ENCODE data around the gene RBBP7. TPM values are rescaled to one million over a fixed set of nuclear protein-coding genes. Genes with fewer than 3 reads are reported as not detected.

Gene RBBP7
- total and polyA plus RNA-seq, 2 of the 8 experiments (the other 6 are each of a cell fraction or from before 2014, with no cell fraction given): 107 to 138 TPM

DNA sequence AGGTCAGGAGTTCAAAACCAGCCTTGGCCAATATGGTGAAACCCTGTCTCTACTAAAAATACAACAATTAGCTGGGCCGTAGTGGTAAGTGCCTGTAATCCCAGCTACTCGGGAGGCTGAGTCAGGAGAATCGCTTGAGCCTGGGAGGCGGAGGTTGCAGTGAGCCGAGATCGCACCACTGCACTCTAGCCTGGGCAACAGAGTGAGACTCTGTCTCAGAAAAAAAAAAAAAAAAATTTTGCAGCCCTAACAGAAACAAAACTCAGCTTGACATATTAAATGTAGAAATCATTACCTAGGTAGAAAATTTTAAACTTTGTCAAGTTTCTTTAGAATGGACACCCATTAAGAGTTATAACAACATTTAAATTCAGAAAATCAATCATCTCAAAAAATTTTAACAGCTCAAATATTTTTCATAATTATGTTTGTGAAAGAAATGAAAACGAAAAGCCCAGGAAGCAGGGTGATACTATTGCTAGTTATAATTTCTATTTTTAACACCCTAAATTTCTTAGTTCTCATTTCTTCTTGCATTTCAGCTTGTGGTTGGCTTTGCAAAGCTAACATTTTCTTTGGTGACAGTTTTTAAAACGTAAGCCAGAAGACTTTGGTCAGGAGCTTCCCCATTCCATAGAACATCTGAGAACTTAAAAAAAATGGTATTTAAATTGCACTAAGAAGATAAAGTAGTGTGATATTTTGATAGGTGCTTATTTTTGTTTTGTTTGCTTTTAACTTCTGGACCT, 33.3 kb upstream of the RBBP7 start:
- no peaks in the 10 kb centered on the region for H3K23me2 ChIP-seq (ENCODE audit: low read depth, low read length)
- H4K91ac ChIP-seq (replicated peaks; ENCODE audit: insufficient read length, low read length): no peak overlapping the region
- no peak overlapping the region for H3K27ac ChIP-seq (ENCODE audit: low read depth, low read length)
- no peak overlapping the region for H3K56ac ChIP-seq (replicated peaks; ENCODE audit: insufficient read length, low read depth, low read length)
- DNase-seq (ENCODE audit: low read depth in 1 of 2, low spot score in 2 of 2) (no peak), FAIRE-seq (no peak)
- no peak overlapping the region for H4K5ac ChIP-seq (ENCODE audit: insufficient read length, low read depth, low read length)
- 85% methylated on average over 3 of the region's 8 CpGs; no CpG with 5 or more reads in 1 of the 2 experiments for WGBS, 2 experiments (ENCODE audit: extremely low coverage in 1 of 2, insufficient coverage in 1 of 2, insufficient read length in 1 of 2, insufficient replicate concordance in 2 of 2, low coverage in 1 of 2, low lambda C conversion rate in 2 of 2, missing lambda C conversion rate in 1 of 2)
- no peak overlapping the region for H3K4me3 ChIP-seq (ENCODE audit: extremely low read depth in 1 of 4, insufficient read depth in 2 of 4, low read depth in 3 of 4, low read length in 4 of 4)
- no peaks in the 10 kb centered on the region for H3K9me3 ChIP-seq (ENCODE audit: insufficient read depth in 2 of 2, low read depth in 1 of 2, low read length in 1 of 2)
- no peak overlapping the region for H3K4ac ChIP-seq (replicated peaks; ENCODE audit: insufficient read length, low read depth, low read length)
- H2BK20ac ChIP-seq (ENCODE audit: low read length): no peak overlapping the region
- H3K4me1 ChIP-seq (replicated peaks in 1 of 4; ENCODE audit: control insufficient read depth in 3 of 4, insufficient read depth in 4 of 4, low read length in 3 of 4): no peaks in the 10 kb centered on the region
- no peaks in the 10 kb centered on the region for H3K27me3 ChIP-seq (replicated peaks in 1 of 4; ENCODE audit: control insufficient read depth in 3 of 4, extremely low read depth in 1 of 4, insufficient read depth in 3 of 4, low read length in 3 of 4)
- H2AK5ac ChIP-seq (ENCODE audit: low read depth, low read length): no peak overlapping the region
- H2BK12ac ChIP-seq (ENCODE audit: low read depth, low read length): no peak overlapping the region
- no peaks in the 10 kb centered on the region for H3K36me3 ChIP-seq (ENCODE audit: control insufficient read depth in 2 of 4, insufficient read depth in 4 of 4, low read length in 3 of 4)
- no peak overlapping the region for H3K4me2 ChIP-seq (ENCODE audit: insufficient read depth in 1 of 2, low read depth in 2 of 2, low read length in 2 of 2)
- no peak overlapping the region for H2AFZ ChIP-seq (ENCODE audit: low read length)
- no peak overlapping the region for H3K14ac ChIP-seq (ENCODE audit: insufficient read length)
- H4K20me1 ChIP-seq (replicated peaks in 1 of 2; ENCODE audit: control insufficient read depth in 1 of 2, insufficient read depth in 2 of 2, low read length in 2 of 2): no peaks in the 10 kb centered on the region
- H3K79me2 ChIP-seq (ENCODE audit: control insufficient read depth in 1 of 2, insufficient read depth in 2 of 2, low read length in 2 of 2): no peaks in the 10 kb centered on the region
- H4K8ac ChIP-seq (ENCODE audit: extremely low read depth, insufficient read depth, low read length): no peak overlapping the region
- no peak overlapping the region for H3K18ac ChIP-seq (ENCODE audit: extremely low read depth, low read length)
- no peak overlapping the region for H2BK5ac ChIP-seq (ENCODE audit: low read depth, low read length)
- CTCF ChIA-PET (ENCODE audit: partially characterized antibody): interaction anchor here (0.6 to 1.1 kb wide), 4 partner anchors 91 to 143 kb away, joined by 3 read pairs; no protein-coding TSS in a partner anchor
- no peak overlapping the region for H3K9ac ChIP-seq (replicated peaks in 1 of 4; ENCODE audit: extremely low read depth in 1 of 4, low read depth in 3 of 4, low read length in 3 of 4)
- no peak overlapping the region for H2BK15ac ChIP-seq (ENCODE audit: low read length)
- POLR2A ChIA-PET (ENCODE audit: partially characterized antibody): interaction anchor here (0.6 to 0.7 kb wide), 2 partner anchors 105 to 292 kb away, joined by 3 read pairs; no protein-coding TSS in a partner anchor
- H3K79me1 ChIP-seq (ENCODE audit: low read depth, low read length): no peaks in the 10 kb centered on the region
- H2BK120ac ChIP-seq (replicated peaks; ENCODE audit: low read depth, low read length): no peak overlapping the region
- no peak overlapping the region for H3K23ac ChIP-seq (ENCODE audit: insufficient read length)
- TF ChIP-seq JUN (IDR thresholded peaks at IDR 0.05; ENCODE audit: low read depth, low read length) (no peak), SIX5 (IDR thresholded peaks at IDR 0.05; ENCODE audit: low read depth, low read length) (no peak), TAF7 (optimal IDR thresholded peaks at IDR 0.05; ENCODE audit: borderline replicate concordance, low read depth, low read length) (no peak), RXRA (IDR thresholded peaks at IDR 0.05; ENCODE audit: insufficient read depth, low read depth, low read length) (no peak), HDAC2 (IDR thresholded peaks at IDR 0.05; ENCODE audit: borderline replicate concordance in 1 of 2, low read depth in 2 of 2, low read length in 2 of 2) (no peak), KDM5A (IDR thresholded peaks at IDR 0.05; ENCODE audit: low read length) (no peak), NANOG (IDR thresholded peaks at IDR 0.05; ENCODE audit: insufficient read depth, low read depth, low read length, poor library complexity, severe bottlenecking) (no peak), CEBPB (IDR thresholded peaks at IDR 0.05; ENCODE audit: low read depth, low read length) (no peak), POU5F1 (IDR thresholded peaks at IDR 0.05; ENCODE audit: low read depth, low read length) (no peak), TEAD4 (IDR thresholded peaks at IDR 0.05; ENCODE audit: low read depth, low read length) (no peak)
- TF ChIP-seq, protein P1, sequence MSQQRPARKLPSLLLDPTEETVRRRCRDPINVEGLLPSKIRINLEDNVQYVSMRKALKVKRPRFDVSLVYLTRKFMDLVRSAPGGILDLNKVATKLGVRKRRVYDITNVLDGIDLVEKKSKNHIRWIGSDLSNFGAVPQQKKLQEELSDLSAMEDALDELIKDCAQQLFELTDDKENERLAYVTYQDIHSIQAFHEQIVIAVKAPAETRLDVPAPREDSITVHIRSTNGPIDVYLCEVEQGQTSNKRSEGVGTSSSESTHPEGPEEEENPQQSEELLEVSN (IDR thresholded peaks at IDR 0.05): no peak
- TF ChIP-seq, protein P2, sequence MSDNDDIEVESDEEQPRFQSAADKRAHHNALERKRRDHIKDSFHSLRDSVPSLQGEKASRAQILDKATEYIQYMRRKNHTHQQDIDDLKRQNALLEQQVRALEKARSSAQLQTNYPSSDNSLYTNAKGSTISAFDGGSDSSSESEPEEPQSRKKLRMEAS (IDR thresholded peaks at IDR 0.05): no peak

Measured in H1 (cell line).